HepG2 (cell line): ENCODE data around the gene CMTM3. TPM values are rescaled to one million over a fixed set of nuclear protein-coding genes. Genes with fewer than 3 reads are reported as not detected.

Source experiments
- ATF7-NPFF ChIP-seq: sonication (generic); formaldehyde crosslinking; IDR thresholded peaks from 2 replicates; pipeline ENCODE4 v1.8.1; 2023; ENCODE audit warnings: mild to moderate bottlenecking, low read depth, missing genetic modification reagents, moderate library complexity
- FOSL1 ChIP-seq: sonication (generic); formaldehyde crosslinking; IDR thresholded peaks from 2 replicates; pipeline ENCODE4 v1.9.0; 2021; ENCODE audit warnings: missing genetic modification reagents, borderline replicate concordance
- HNRNPLL ChIP-seq: fragments of 200-400 bp; formaldehyde crosslinking; IDR thresholded peaks from 2 replicates; pipeline ENCODE4 v1.6.1; 2017; ENCODE audit warnings: mild to moderate bottlenecking, low read depth, low read length; ENCODE audit not compliant: poor library complexity, severe bottlenecking
- MTF2 ChIP-seq: sonication (generic); formaldehyde crosslinking; IDR thresholded peaks from 2 replicates; pipeline ENCODE4 v1.5.0; 2020; ENCODE audit warnings: missing genetic modification reagents, borderline replicate concordance
- PHF8 ChIP-seq: sonication (generic); formaldehyde crosslinking; IDR thresholded peaks from 2 replicates; pipeline ENCODE4 v1.5.0; 2020; ENCODE audit warnings: missing genetic modification reagents
- REPIN1 ChIP-seq: sonication (generic); formaldehyde crosslinking; IDR thresholded peaks from 2 replicates; pipeline ENCODE4 v1.8.0; 2022; ENCODE audit warnings: missing genetic modification reagents, low read depth, mild to moderate bottlenecking, borderline replicate concordance
- RFXANK ChIP-seq: IDR thresholded peaks from 2 replicates; pipeline ENCODE4 v1.6.1; 2016
- SIX1 ChIP-seq: sonication (generic); formaldehyde crosslinking; IDR thresholded peaks from 2 replicates; pipeline ENCODE4 v1.4.0; 2020; ENCODE audit warnings: missing genetic modification reagents, borderline replicate concordance
- SSRP1 ChIP-seq: IDR thresholded peaks from 2 replicates; pipeline ENCODE4 v1.6.1; 2016; ENCODE audit warnings: control low read depth
- TBX2 ChIP-seq: sonication (generic); formaldehyde crosslinking; IDR thresholded peaks from 2 replicates; pipeline ENCODE4 v1.5.0; 2020; ENCODE audit warnings: missing genetic modification reagents, mild to moderate bottlenecking, borderline replicate concordance
- ZFP36L1 ChIP-seq: sonication (generic); formaldehyde crosslinking; IDR thresholded peaks from 2 replicates; pipeline ENCODE4 v1.8.0; 2022; ENCODE audit warnings: mild to moderate bottlenecking, missing genetic modification reagents, moderate library complexity
- ZFX ChIP-seq: sonication (generic); formaldehyde crosslinking; IDR thresholded peaks from 2 replicates; pipeline ENCODE4 v1.4.0; 2020; ENCODE audit warnings: mild to moderate bottlenecking, low read depth, missing genetic modification reagents, moderate library complexity
- ZMAT3 ChIP-seq: sonication (generic); formaldehyde crosslinking; conservative IDR thresholded peaks from 2 replicates; pipeline ENCODE4 v1.7.0; 2021; ENCODE audit warnings: missing genetic modification reagents
- ZNF296 ChIP-seq: sonication (generic); formaldehyde crosslinking; conservative IDR thresholded peaks from 2 replicates; pipeline ENCODE4 v1.5.0; 2020; ENCODE audit warnings: mild to moderate bottlenecking, missing genetic modification reagents
- ZNF660 ChIP-seq: sonication (generic); formaldehyde crosslinking; IDR thresholded peaks from 2 replicates; pipeline ENCODE4 v1.5.1; 2020; ENCODE audit warnings: mild to moderate bottlenecking, low read depth, missing genetic modification reagents, borderline replicate concordance
- polyA plus RNA-seq, 8 experiments: library from polyadenylated mRNA; depleted of rRNA in 3 of 8; stranded (reverse) in 7 of 8; unstranded in 1 of 8; fragments of >200 nt; fragmentation: Illumina TruSeq in 4 of 8; extraction: Trizol in 4 of 8; gene quantifications; 2 replicates each; pipeline versions ENCODE4 v1.2.1 to v1.2.3, GENCODE V29; 2011 to 2016; ENCODE audit warnings: low read depth in 4 of 8, missing spikeins in 1 of 8, mixed read lengths in 1 of 8; ENCODE audit not compliant: insufficient read depth in 1 of 8
- total RNA-seq, 5 experiments: library from RNA; depleted of rRNA; stranded (reverse); fragments of >200 nt; fragmentation: Illumina TruSeq; extraction: Trizol; gene quantifications; 2 replicates each; pipeline ENCODE4 v1.2.3, GENCODE V29; 2016; ENCODE audit warnings: low read depth in 1 of 5
- TF ChIP-seq, protein P1 (sequence below), 2 experiments: fragments of 450-650 bp in 1 of 2; sonication (generic) in 1 of 2; formaldehyde crosslinking; IDR thresholded peaks; 2 replicates each; pipeline versions ENCODE4 v1.5.0 to v1.8.0; 2020 to 2022; ENCODE audit warnings: mild to moderate bottlenecking in 1 of 2, missing genetic modification reagents in 1 of 2
- TF ChIP-seq, protein P2 (sequence below): sonication (generic); formaldehyde crosslinking; IDR thresholded peaks from 2 replicates; pipeline ENCODE4 v1.4.0; 2020; ENCODE audit warnings: missing genetic modification reagents
- TF ChIP-seq, protein P3 (sequence below): sonication (generic); formaldehyde crosslinking; IDR thresholded peaks from 2 replicates; pipeline ENCODE4 v1.4.0; 2020; ENCODE audit warnings: mild to moderate bottlenecking, missing genetic modification reagents
- TF ChIP-seq, protein P4 (sequence below): sonication (generic); formaldehyde crosslinking; IDR thresholded peaks from 2 replicates; pipeline ENCODE4 v1.8.1; 2022; ENCODE audit warnings: low read depth, mild to moderate bottlenecking, missing genetic modification reagents
- TF ChIP-seq, protein P5 (sequence below): IDR thresholded peaks from 2 replicates; pipeline ENCODE4 v1.6.1; 2016; ENCODE audit warnings: control low read depth

Gene CMTM3
- total and polyA plus RNA-seq, 2 of the 13 experiments (the other 11 are each of a cell fraction or from before 2014, with no cell fraction given) = 29.2 to 48.7 TPM

DNA sequence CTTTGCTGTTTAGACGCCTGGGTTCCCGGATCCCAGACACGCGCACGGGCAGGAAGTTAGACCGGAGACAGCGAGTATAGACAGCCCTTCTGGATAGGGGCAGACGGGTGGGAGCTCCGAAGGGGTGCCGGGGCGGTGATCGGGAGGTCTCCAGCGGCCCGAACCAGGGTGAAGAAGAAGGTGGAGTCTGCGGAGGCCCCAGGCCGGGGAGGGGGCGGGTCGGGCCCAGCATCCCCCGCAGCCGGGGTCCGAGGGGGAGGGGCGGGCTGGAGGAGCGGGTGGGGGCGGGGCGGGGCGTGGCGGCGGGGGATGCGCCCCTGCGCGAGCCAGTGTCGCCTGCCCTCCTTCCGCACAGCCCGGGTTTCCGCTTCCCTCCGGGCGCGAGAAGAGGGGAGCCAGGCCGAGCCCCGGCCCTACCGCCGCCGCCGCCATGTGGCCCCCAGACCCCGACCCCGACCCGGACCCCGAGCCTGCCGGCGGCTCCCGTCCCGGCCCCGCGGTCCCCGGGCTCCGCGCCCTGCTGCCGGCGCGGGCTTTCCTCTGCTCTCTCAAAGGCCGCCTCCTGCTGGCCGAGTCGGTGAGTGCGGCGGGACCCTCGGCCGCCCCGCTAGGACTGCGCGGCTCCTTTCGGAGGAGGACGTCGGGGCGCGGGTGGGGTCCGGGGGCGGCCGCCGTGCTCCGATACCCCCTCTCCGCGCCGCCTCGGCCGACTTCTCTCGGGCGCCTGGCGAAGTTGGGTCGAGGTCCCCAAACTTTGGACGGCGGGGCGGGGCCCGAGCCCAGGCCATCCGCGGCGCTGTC lies at the start of gene CMTM3 (continued):
- TF ChIP-seq REPIN1 (CRISPR knock-in tag) = no peak
- TF ChIP-seq, protein P1, sequence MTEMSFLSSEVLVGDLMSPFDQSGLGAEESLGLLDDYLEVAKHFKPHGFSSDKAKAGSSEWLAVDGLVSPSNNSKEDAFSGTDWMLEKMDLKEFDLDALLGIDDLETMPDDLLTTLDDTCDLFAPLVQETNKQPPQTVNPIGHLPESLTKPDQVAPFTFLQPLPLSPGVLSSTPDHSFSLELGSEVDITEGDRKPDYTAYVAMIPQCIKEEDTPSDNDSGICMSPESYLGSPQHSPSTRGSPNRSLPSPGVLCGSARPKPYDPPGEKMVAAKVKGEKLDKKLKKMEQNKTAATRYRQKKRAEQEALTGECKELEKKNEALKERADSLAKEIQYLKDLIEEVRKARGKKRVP (CRISPR knock-in tag; IDR thresholded peaks at IDR 0.05) = no peak
- no peak for TF ChIP-seq RFXANK (CRISPR knock-in tag)
- TF ChIP-seq ZFP36L1 = no peak
- TF ChIP-seq PHF8 (CRISPR knock-in tag) = peak; percentile 78
- no peak; the same call in none of the 2 replicates for TF ChIP-seq TBX2 (CRISPR knock-in tag)
- no peak for TF ChIP-seq MTF2 (CRISPR knock-in tag)
- TF ChIP-seq, protein P2, sequence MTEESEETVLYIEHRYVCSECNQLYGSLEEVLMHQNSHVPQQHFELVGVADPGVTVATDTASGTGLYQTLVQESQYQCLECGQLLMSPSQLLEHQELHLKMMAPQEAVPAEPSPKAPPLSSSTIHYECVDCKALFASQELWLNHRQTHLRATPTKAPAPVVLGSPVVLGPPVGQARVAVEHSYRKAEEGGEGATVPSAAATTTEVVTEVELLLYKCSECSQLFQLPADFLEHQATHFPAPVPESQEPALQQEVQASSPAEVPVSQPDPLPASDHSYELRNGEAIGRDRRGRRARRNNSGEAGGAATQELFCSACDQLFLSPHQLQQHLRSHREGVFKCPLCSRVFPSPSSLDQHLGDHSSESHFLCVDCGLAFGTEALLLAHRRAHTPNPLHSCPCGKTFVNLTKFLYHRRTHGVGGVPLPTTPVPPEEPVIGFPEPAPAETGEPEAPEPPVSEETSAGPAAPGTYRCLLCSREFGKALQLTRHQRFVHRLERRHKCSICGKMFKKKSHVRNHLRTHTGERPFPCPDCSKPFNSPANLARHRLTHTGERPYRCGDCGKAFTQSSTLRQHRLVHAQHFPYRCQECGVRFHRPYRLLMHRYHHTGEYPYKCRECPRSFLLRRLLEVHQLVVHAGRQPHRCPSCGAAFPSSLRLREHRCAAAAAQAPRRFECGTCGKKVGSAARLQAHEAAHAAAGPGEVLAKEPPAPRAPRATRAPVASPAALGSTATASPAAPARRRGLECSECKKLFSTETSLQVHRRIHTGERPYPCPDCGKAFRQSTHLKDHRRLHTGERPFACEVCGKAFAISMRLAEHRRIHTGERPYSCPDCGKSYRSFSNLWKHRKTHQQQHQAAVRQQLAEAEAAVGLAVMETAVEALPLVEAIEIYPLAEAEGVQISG (CRISPR knock-in tag) = 0 out of 2 replicates have a peak, but pooled peaks have one; percentile 49
- TF ChIP-seq FOSL1 (CRISPR knock-in tag) = no peak
- TF ChIP-seq ZMAT3 (CRISPR knock-in tag) = 0 out of 2 replicates have a peak, but pooled peaks have one; percentile 70
- peak; percentile 61 for TF ChIP-seq ZFX (CRISPR knock-in tag)
- TF ChIP-seq, protein P3, sequence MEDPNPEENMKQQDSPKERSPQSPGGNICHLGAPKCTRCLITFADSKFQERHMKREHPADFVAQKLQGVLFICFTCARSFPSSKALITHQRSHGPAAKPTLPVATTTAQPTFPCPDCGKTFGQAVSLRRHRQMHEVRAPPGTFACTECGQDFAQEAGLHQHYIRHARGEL (CRISPR knock-in tag) = no peak
- TF ChIP-seq SSRP1 (CRISPR knock-in tag) = no peak
- no peak for TF ChIP-seq ATF7-NPFF (CRISPR knock-in tag)
- TF ChIP-seq HNRNPLL = peak; percentile 3
- TF ChIP-seq, protein P4, sequence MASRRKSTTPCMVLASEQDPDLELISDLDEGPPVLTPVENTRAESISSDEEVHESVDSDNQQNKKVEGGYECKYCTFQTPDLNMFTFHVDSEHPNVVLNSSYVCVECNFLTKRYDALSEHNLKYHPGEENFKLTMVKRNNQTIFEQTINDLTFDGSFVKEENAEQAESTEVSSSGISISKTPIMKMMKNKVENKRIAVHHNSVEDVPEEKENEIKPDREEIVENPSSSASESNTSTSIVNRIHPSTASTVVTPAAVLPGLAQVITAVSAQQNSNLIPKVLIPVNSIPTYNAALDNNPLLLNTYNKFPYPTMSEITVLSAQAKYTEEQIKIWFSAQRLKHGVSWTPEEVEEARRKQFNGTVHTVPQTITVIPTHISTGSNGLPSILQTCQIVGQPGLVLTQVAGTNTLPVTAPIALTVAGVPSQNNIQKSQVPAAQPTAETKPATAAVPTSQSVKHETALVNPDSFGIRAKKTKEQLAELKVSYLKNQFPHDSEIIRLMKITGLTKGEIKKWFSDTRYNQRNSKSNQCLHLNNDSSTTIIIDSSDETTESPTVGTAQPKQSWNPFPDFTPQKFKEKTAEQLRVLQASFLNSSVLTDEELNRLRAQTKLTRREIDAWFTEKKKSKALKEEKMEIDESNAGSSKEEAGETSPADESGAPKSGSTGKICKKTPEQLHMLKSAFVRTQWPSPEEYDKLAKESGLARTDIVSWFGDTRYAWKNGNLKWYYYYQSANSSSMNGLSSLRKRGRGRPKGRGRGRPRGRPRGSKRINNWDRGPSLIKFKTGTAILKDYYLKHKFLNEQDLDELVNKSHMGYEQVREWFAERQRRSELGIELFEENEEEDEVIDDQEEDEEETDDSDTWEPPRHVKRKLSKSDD (CRISPR knock-in tag) = no peak
- no peak for TF ChIP-seq ZNF296 (CRISPR knock-in tag)
- no peak for TF ChIP-seq SIX1 (CRISPR knock-in tag)
- TF ChIP-seq ZNF660 (CRISPR knock-in tag) = no peak
- TF ChIP-seq, protein P5, sequence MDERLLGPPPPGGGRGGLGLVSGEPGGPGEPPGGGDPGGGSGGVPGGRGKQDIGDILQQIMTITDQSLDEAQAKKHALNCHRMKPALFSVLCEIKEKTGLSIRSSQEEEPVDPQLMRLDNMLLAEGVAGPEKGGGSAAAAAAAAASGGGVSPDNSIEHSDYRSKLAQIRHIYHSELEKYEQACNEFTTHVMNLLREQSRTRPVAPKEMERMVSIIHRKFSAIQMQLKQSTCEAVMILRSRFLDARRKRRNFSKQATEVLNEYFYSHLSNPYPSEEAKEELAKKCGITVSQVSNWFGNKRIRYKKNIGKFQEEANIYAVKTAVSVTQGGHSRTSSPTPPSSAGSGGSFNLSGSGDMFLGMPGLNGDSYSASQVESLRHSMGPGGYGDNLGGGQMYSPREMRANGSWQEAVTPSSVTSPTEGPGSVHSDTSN (CRISPR knock-in tag) = no peak
